AG09319 (cell line): ENCODE data around the gene COL21A1.

ENCODE experiments used
- DNase-seq: peaks from one replicate; pipeline ENCODE4 v3.0.0-alpha.2; 2010; ENCODE audit warnings: low read depth; ENCODE audit errors: extremely low read depth
- TF ChIP-seq, protein P1 (sequence below): IDR thresholded peaks from 2 replicates; pipeline ENCODE4 v1.5.1; 2011; ENCODE audit warnings: low read depth, mild to moderate bottlenecking, inconsistent platforms, low read length, moderate library complexity

COL21A1 gene

DNA sequence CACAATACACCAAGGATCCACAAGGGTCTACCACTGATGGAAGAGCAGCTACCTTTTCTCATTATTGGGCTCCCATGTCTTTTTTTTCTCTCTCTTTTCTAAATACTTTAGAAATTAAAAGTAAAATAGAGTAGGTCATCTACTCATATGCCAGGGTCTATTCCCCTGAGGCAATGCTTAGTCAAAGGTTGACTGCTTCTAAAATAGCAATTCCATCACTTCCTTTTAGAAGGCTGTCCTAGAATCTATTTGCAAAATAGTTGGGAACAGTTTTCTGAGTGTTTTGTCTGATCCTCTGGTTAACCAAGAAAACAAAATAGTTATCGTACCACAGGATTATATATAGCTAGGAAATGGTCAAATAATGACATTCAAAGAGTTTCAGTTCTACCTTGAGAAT lies 174.1 kb downstream of the COL21A1 start:
- DNase-seq: no peak
- TF ChIP-seq, protein P1, sequence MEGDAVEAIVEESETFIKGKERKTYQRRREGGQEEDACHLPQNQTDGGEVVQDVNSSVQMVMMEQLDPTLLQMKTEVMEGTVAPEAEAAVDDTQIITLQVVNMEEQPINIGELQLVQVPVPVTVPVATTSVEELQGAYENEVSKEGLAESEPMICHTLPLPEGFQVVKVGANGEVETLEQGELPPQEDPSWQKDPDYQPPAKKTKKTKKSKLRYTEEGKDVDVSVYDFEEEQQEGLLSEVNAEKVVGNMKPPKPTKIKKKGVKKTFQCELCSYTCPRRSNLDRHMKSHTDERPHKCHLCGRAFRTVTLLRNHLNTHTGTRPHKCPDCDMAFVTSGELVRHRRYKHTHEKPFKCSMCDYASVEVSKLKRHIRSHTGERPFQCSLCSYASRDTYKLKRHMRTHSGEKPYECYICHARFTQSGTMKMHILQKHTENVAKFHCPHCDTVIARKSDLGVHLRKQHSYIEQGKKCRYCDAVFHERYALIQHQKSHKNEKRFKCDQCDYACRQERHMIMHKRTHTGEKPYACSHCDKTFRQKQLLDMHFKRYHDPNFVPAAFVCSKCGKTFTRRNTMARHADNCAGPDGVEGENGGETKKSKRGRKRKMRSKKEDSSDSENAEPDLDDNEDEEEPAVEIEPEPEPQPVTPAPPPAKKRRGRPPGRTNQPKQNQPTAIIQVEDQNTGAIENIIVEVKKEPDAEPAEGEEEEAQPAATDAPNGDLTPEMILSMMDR: no peak

DNA sequence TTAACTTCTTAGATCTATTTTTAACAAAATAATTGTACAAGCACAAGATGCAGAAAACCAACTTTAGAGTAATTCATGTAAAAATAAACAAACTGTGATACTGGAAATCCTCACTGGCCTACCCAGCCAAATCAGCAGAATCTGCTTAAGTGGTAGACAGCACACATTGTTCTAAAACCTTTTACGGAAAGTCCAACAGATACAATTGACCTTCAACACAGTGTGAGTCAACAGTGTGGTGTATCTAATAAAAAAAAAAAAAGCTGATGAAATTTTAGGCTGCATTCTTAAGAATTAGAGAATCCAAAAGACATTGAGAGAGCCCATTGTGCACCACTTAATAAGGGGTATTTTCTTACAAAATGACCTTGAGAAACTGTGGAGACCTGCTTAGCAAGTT lies 174.5 kb downstream of the COL21A1 start:
- TF ChIP-seq, protein P1: no peak
- DNase-seq: peak; percentile 44

DNA sequence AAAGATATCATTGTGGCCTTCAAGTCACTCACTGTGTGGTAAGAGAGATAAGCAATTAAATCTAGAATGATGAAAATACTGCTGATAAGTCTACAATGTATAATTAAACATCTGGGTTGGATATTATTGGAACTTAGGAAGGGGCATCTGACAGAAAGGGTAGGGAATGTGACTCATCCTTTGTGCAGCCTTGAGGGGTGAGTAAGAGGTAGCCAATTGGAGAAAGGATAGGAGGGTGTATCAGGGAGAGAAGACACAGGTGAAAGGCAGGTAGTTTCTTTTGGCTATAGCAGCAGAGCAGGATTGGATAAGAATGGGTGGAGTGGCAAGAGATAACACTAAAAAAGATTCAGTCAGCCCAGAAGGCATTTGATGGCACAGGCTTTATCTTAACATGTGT lies 182.0 kb downstream of the COL21A1 start:
- TF ChIP-seq, protein P1: no peak
- no peak for DNase-seq

DNA sequence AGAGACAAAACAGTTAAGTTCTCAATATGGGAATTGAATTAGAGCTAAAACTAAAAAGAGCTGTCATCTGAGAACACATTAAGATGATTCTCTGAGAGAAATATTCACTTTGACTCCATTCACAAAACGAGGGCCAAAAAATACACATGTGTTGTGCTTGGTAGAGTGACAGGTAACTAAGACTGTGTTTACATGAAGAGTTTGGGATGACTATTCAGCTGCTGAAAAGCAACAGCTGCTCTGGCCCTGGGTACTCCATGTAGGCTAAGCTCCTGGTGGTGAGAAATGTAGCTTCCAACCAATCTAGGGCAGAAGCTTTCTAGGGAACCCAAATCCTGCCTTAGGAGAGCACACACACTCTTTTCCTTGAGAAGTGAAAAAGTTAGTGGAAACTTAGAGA lies 184.5 kb downstream of the COL21A1 start:
- TF ChIP-seq, protein P1: peak; percentile 8
- no peak for DNase-seq

DNA sequence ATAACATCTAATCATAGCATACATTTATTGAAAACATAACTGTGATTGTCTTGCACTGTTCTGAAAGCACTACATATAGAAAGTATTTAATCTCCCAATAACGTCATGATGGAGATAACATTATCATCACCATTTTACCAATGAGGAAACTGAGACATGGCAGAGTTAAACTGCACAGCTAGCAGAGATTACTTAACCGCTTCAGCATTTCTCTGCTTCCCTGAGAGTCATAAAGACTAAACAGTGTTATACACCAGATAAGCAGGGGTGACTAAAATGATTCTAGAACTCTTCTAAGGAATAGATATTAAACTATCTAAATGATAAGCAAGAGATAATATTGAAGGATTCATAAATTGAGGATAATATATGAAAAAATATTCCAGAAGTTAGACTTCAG lies 188.7 kb downstream of the COL21A1 start:
- no peak for DNase-seq

DNA sequence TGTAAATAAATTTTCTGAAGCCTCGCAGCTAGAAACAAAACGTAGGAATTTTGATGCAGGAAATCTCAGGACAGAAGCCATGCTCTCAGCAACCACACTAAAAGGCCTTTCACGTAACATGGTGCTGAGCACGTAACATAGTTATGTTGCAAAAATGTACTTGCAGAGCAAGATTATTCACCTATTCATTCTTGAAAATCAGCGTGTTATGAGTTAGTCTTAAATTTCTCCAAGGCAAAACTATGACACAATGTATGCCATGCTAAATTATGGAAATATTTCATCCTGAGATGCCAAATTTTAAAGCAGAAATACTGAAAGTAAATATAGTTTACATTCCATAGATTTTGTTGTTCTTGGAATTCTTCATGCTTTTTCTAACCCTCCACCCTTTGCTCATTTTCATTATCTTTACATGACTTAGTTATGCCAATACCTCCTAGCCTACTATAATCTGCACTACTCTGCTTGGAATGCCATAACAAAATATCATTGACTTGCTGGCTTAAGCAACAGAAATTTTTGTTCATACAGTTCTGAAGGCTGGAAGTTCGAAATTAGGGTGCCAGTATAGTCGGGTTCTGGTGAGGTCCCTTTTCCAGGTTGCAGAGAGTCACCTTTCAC lies 192.2 kb downstream of the COL21A1 start:
- TF ChIP-seq, protein P1: no peak
- no peak for DNase-seq

More for the DNA sequence above, 188.7 kb downstream of the COL21A1 start:
- TF ChIP-seq, protein P1: no peak

DNA sequence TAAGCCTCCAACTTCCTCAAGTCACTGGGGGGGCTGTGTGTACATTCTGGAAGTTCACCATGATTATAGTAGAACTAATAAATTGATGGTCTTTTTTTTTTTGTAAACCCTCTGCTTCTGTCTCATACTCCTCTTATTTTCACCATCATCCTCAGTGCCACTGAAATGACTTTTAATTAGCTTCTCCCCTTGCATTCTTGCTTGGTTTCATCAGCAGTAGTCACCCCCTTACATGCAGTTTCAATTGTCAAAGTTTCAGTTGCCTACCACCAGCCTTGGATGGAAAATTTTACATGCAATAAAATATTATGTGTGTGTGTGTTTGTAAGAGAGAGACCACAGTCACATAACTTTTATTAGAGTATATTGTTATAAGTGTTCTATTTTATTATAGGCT lies 196.2 kb downstream of the COL21A1 start:
- TF ChIP-seq, protein P1: no peak

More for the DNA sequence above, 196.2 kb downstream of the COL21A1 start:
- DNase-seq: no peak
